GM12892 (cell line): ENCODE data around the gene PPFIA4.

Source experiments
- DNase-seq: peaks from one replicate; pipeline ENCODE4 v3.0.0; 2011; ENCODE audit not compliant: insufficient read length
- FAIRE-seq: peaks from 2 replicates; lab custom pipeline; 2011; peaks lifted over from hg19 to GRCh38; lab: Jason Lieb, UNC
- POLR2A ChIP-seq: IDR thresholded peaks from 2 replicates; pipeline ENCODE4 v1.6.1; 2011; ENCODE audit warnings: low read depth, low read length, control low read depth
- POLR2AphosphoS5 ChIP-seq: IDR thresholded peaks from 2 replicates; pipeline ENCODE4 v1.6.1; 2011; ENCODE audit warnings: low read depth, low read length, control low read depth
- TAF1 ChIP-seq: IDR thresholded peaks from 2 replicates; pipeline ENCODE4 v1.6.1; 2011; ENCODE audit warnings: low read depth, mild to moderate bottlenecking, control low read depth, low read length, borderline replicate concordance

PPFIA4 gene

DNA sequence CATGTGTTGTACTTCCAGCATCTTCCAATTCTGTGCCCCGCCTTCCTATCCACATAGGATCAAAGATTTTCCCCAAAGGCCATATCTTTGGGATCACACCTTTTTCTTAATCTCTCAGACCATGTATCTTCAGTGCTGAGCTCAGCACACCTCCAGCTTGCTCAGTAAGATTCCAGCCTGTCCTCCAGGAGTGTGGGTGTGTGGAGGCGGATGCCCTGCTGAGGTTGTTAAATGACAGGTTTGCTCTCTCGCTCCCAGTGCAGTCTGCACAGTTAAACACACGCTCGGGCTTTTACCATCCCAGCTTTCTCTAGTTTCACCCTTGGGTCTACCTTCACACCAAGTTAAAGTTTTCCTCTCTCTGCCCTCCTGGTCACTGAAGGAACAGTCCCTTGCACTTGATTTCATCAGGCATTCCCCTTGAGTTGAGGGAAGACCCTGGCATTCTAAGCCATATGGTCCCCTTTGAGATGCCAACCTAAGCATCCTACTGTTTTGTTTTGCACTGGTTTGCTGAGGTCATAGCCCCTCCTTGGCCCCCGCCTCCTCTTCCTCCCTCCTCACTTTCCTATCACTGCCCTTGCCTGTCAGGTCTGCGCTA lies 45.8 kb downstream of the PPFIA4 start:
- TF ChIP-seq POLR2AphosphoS5: no peak
- no peak for TF ChIP-seq TAF1
- TF ChIP-seq POLR2A: no peak
- DNase-seq (no peak), FAIRE-seq (no peak)

DNA sequence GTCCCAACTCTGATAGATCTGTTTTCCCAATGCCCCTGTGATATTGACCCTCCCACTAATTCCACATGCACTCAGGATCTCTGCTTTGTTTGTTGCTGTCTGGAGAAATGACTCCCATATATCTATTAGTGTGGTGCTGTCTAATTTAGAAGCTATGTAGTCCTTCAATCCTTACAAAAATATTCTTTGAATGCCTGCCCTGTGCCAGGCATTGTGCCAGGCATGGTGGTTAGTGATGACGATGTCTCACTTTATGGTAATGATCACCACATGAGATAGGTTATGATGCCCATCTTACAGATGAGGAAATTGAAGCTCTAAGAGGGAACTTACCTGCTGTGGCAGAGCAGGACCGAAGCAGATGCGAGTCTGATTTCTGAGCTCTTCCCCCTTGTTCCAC lies 46.6 kb downstream of the PPFIA4 start:
- no peak for FAIRE-seq

DNA sequence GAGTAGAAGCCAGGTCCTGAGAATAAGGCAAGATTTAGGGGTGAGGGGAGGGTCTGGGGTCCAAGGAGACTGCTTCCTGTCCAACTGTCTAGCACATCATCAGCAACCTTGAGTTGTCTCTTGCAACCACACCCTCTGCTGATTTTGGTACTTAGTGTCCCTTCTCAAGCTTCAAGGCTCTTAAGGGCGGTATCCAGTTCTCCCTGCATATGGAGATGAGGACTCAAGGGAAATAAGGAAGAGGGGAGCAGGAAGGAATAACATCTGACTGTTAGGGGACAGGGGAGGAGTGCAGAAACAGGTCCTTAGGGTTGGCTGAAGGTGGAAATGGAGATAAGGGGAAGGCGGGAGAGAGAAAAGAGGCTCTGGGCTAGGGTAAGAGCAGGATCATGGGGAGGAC lies 47.2 kb downstream of the PPFIA4 start:
- no peak for FAIRE-seq
- TF ChIP-seq POLR2AphosphoS5 (no peak), POLR2A (no peak), TAF1 (no peak)

More for the DNA sequence above, 46.6 kb downstream of the PPFIA4 start:
- TF ChIP-seq POLR2AphosphoS5: no peak
- TF ChIP-seq TAF1: no peak
- TF ChIP-seq POLR2A: no peak
- DNase-seq: no peak

DNA sequence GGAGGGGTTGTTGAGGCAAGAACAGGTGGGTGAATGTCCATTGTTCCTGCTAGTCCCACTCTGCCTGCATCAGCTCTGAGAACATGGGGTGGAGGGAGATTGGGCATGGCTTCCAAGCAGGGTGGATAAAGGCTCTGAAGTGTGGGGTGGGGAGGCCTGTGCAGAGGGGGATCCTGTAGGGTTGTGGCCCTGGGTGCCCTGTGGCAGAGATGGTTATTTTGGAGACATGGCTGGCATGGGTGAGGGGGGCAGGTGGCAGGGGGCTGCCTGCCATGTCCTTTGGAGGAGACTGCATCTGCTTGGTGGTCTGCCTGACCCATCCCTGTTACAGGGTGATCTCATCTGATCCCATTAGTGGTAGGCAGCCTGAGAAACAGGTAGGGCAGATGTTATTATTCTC lies 48.3 kb downstream of the PPFIA4 start:
- no peak for FAIRE-seq
- no peak for TF ChIP-seq POLR2AphosphoS5
- no peak for TF ChIP-seq POLR2A
- no peak for DNase-seq

More for the DNA sequence above, 47.2 kb downstream of the PPFIA4 start:
- no peak for DNase-seq

DNA sequence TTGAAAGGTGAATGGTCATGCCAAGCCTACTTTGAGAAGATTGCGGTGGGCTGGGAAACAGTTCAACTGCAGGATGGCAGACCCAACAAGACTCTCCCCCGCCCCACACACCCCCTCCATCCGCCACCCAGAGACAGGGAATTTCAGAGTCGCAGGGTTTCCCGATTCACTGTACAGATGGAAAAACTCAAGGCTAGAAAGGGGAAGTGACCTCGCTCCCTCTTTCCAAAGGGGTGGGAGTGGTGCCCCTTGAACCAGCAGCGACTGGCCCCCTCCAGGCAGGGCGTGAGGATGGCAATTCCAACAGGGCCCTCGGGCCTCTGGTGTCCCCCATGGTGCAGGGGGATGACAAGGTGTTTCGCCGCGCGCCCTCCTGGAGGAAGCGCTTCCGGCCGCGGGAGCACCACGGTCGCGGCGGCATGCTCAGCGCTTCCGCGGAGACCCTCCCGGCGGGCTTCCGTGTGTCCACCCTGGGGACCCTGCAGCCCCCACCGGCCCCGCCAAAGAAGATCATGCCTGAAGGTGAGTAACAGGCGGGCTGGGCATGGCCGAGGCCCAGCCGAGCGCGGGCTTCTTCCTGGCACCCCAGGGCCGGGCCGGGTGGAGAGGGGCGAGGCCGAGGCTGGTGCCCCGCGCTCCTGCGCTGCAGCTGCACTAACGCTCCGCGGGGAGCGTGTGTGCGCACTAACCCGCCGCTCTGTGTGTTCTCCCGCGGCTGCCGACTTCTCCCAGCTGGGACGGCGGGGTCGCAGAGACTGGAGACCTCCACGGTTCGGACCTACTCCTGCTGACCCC lies 49.1 kb downstream of the PPFIA4 start:
- TF ChIP-seq TAF1 (no peak), POLR2A (no peak), POLR2AphosphoS5 (no peak)
- FAIRE-seq: no peak
- no peak for DNase-seq

DNA sequence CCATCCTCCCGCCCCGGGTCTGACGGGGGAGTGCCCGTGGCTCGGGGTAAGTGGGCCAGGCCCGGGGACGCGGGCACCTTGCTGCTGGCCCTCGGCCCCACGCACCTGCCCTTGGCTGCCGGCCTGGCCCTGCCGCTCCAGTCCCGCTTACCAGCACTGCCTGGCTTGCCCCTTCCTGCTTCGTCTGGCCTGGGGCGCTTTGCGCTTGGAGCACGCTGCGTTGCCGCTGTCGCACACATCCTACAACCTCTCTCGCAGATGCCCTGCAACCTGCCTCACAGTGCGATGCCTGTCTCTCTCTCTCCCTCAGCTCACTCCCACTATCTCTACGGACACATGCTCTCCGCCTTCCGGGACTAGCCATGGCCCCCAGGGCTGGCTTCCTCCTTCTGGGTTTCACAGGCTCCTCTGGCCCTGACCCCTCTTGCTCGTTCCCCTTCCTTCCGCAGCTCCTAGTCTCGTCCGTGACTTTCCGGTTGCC lies 49.8 kb downstream of the PPFIA4 start:
- TF ChIP-seq POLR2AphosphoS5 (no peak), POLR2A (no peak), TAF1 (no peak)
- FAIRE-seq: no peak

DNA sequence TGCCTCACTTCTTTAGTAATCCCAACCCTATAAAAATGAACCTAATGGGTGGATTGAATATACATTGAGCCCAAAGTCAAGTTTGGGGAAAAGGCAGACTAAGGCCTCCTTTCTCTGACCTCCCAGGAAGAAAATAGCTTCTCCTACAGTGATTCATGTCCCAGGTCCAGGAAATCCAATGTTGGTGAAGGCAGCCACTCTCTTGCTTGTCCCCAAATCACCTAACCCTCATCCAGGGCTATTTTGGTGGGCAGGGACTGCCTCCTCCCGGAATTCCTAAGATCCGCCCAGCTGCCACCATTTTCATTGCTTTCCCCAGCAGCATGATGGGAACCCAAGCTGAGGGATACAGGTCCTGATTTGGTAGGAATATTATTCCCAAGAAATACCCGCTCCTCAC lies 51.1 kb downstream of the PPFIA4 start:
- DNase-seq: no peak

More for the DNA sequence above, 49.8 kb downstream of the PPFIA4 start:
- DNase-seq: no peak

DNA sequence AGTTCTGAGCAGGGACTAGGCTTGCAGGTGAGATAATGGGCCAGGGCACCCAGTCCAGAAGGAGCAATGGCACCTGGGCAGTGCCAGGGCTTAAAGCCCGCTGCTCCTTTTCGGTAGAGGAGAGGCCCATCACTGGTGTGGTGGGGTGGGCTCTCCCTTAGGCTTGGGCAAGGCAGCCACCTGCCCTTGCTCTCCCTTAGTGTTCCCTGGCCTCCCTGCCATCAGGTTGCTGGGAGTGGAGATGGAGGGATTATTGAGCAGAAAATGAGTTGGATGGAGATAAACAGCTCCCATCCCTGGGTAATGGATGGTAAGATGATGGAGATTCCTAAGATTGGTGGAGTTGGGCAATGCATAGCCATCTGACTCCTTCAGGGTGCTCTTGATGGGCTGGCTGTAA lies 51.7 kb downstream of the PPFIA4 start:
- FAIRE-seq (no peak), DNase-seq (no peak)
- no peak for TF ChIP-seq POLR2A
- TF ChIP-seq POLR2AphosphoS5: no peak
- TF ChIP-seq TAF1: no peak

More for the DNA sequence above, 51.1 kb downstream of the PPFIA4 start:
- FAIRE-seq: no peak
- no peak for TF ChIP-seq POLR2A
- TF ChIP-seq POLR2AphosphoS5: no peak
- no peak for TF ChIP-seq TAF1

DNA sequence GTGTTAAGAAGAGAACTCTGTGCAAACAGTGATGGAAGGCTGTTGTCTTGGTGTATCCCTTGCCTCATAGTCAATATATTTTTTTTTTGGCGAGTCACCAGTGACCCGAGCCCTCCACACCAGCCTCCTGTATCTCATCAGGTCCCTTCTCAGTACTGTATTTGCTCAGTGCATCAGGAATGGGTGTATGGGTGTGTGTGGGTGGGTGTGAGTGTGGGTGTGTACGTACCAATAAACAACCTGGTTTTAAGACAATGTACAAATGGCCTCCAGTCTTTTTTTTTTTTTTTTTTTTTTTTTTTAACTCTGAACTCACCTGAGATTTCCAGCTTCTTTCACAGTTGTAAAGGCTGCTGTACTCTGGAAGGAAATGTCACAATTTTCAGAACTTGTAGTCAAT lies 52.2 kb downstream of the PPFIA4 start:
- FAIRE-seq (no peak), DNase-seq (no peak)
- TF ChIP-seq POLR2A (no peak), TAF1 (no peak), POLR2AphosphoS5 (no peak)

DNA sequence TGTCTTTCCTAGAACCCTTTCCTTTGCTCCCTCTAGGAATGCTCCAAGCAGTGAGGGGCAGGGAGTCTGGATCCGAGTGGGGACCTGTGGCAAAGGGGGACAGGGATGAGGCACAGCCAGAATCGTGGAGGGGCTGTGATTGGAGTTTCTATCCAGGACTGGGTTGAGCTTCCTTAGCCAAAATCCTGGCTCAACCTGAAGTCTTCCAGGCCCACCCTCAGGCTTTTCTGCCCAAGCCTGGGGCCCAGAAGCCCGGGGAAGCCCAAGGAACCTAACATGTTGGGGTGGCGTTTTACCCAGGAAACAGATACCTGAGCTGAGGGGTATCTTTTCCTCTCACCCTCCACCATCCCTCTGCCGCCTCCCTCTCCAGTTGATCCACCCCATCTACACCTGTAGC lies 54.2 kb downstream of the PPFIA4 start:
- no peak for DNase-seq
- TF ChIP-seq TAF1: no peak
- TF ChIP-seq POLR2A: no peak
- TF ChIP-seq POLR2AphosphoS5: no peak
- FAIRE-seq: no peak

DNA sequence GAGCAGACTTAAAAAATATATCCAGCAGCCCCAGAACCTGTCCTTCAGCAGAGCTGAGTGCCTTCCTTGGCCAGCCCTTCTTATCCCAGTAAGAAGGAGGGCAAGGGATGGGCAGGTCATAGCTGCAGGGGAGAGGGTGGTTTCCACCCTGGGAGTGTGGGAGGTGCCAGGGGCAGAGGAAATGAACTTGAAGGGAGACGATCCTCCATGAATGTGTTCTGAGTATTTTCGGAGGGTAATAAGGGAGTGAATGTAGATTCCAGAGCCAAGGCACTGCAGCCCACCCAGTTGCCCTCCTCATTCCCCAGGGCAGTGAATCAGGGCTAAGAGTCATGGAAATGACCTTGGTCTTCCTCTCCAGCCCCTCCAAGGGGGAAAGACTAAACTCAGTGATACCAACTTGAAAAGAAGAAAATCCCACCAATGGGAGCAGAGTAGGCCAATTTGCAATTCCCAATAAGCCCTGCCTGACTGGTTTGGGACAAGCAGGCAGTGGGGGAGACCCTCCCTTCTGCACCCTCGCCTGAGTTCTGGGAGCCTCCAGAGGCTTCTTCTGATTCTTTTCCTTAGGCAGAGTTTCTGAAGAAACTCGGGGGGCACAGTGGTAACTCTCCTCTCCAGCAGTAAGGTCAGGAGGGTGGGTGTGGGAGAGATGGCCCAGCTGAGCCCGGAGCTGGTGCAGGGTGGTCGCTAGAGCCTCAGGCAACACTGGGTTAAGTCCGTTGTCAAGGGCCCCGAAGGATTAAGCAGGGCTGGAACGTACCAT lies 55.4 kb downstream of the PPFIA4 start:
- DNase-seq (no peak), FAIRE-seq (no peak)
- TF ChIP-seq TAF1 (no peak), POLR2A (no peak), POLR2AphosphoS5 (no peak)

DNA sequence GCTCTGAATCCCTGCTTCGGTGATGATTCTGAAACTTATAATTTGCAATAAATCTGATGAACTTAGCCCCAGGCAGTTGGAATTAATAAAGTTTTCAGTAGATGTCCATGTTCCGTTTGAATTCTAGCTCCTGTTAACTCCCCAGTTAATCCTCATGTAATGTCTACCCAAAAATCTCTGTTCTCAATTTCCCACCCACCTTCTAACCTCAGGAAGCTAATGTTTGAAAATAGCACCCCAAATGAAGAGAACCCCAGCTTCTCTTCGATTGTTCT lies 55.9 kb downstream of the PPFIA4 start:
- TF ChIP-seq POLR2AphosphoS5 (no peak), TAF1 (no peak), POLR2A (no peak)
- no peak for DNase-seq
- no peak for FAIRE-seq
